Lung (tissue), 12 donors: ENCODE measurements around the gene SUMO1. TPM values are rescaled to one million over a fixed set of nuclear protein-coding genes. Genes with fewer than 3 reads are reported as not detected.

Source experiments
- ATAC-seq: fragments of 200-7000 bp; cut with Tn5 transposase; one replicate; pipeline ENCODE4 v1.9.1; 2020; ENCODE audit warnings: moderate number of reproducible peaks; ENCODE audit not compliant: insufficient read depth, low FRiP score
- DNase-seq, 3 donors: peaks; one replicate each; pipeline ENCODE4 v3.0.0-alpha.2; 2013 to 2017
- H3K27ac ChIP-seq, 2 donors: one replicate each; pipeline ENCODE4 v1.5.1; 2013; ENCODE audit warnings: mild to moderate bottlenecking in 2 of 2, moderate library complexity in 2 of 2, control low read depth in 1 of 2, inconsistent platforms in 1 of 2, low read depth in 1 of 2, low read length in 1 of 2
- H3K27me3 ChIP-seq, 3 donors: one replicate each; pipeline ENCODE4 v1.5.1; 2013; ENCODE audit warnings: low read length in 2 of 3; ENCODE audit not compliant: control insufficient read depth in 3 of 3, insufficient read depth in 3 of 3
- H3K36me3 ChIP-seq, 4 donors: one replicate each; pipeline ENCODE4 v1.5.1; 2013; ENCODE audit warnings: low read length in 4 of 4, mild to moderate bottlenecking in 1 of 4, moderate library complexity in 1 of 4; ENCODE audit not compliant: control insufficient read depth in 4 of 4, insufficient read depth in 4 of 4
- H3K4me1 ChIP-seq, 5 donors: one replicate each; pipeline ENCODE4 v1.5.1; 2013; ENCODE audit warnings: low read length in 5 of 5, mild to moderate bottlenecking in 2 of 5, moderate library complexity in 1 of 5; ENCODE audit not compliant: control insufficient read depth in 5 of 5, insufficient read depth in 5 of 5
- H3K4me3 ChIP-seq: one replicate; pipeline ENCODE4 v1.5.1; 2013; ENCODE audit warnings: mild to moderate bottlenecking, control low read depth, moderate library complexity
- H3K9ac ChIP-seq, 2 donors: one replicate each; pipeline ENCODE4 v1.5.1; 2013; ENCODE audit warnings: low read length in 2 of 2, control low read depth in 1 of 2; ENCODE audit not compliant: insufficient read depth in 1 of 2
- H3K9me3 ChIP-seq, 4 donors: one replicate each; pipeline ENCODE4 v1.5.1; 2013; ENCODE audit warnings: low read length in 3 of 4, mild to moderate bottlenecking in 1 of 4, moderate library complexity in 1 of 4; ENCODE audit not compliant: control insufficient read depth in 4 of 4, insufficient read depth in 3 of 4
- CTCF ChIP-seq: IDR thresholded peaks from 2 replicates; pipeline ENCODE4 v1.5.1; 2012; ENCODE audit warnings: mild to moderate bottlenecking; ENCODE audit errors: control extremely low read depth, extremely low read depth
- WGBS, 2 donors: extraction: QIAGEN DNeasy Blood & Tissue Kit; methylation state at CpG; one replicate each; pipeline ENCODE4 v1.1.7; 2013; 5-methylcytosine and 5-hydroxymethylcytosine counted together
- polyA plus RNA-seq, 2 donors: library from polyadenylated mRNA; stranded (reverse); fragments of 200-250 nt; gene quantifications; one replicate each; pipeline ENCODE4 v1.2.1, GENCODE V29; 2013
- total RNA-seq, 2 donors: library from RNA; depleted of rRNA in 1 of 2; stranded (reverse); fragments of >200 nt in 1 of 2; gene quantifications; one replicate each; pipeline ENCODE4 v1.2.1, GENCODE V29; 2014 to 2021
- donor health status: control.
- donor health status: control.
- donor health status: Bipolar disorder and iron deficiency.
- donor health status: healthy.
- donor health status: DM: yes; HTN: yes; CAD: no.

The SUMO1 gene
- total and polyA plus RNA-seq, 4 donors, result 59.9 to 105 (median 83.2) TPM

GRCh38 chr2:202196727-202197126 is 41.7 kb downstream of the SUMO1 start:
- no peaks in the 10 kb centered on the region for H3K27me3 ChIP-seq
- TF ChIP-seq CTCF, result no peak
- peaks cover 0 to 4% (median 0%) of the 10 kb centered on the region in 5 donors for H3K4me1 ChIP-seq
- no peak overlapping the region for H3K9ac ChIP-seq
- no peak for ATAC-seq
- H3K4me3 ChIP-seq, result no peak overlapping the region
- DNase-seq, result no peak
- 39 to 55% methylated on average over 6 of the region's 6 CpGs for WGBS, 2 donors
- H3K27ac ChIP-seq, result no peak overlapping the region
- H3K36me3 ChIP-seq, result peaks cover 0 to 3% (median 0%) of the 10 kb centered on the region in 4 donors
- no peaks in the 10 kb centered on the region for H3K9me3 ChIP-seq

- no peaks in the 10 kb centered on the region for H3K27me3 ChIP-seq
- H3K4me3 ChIP-seq, result no peak overlapping the region
- ATAC-seq, result no peak
- no peak for DNase-seq
- H3K9ac ChIP-seq, result no peak overlapping the region
- H3K4me1 ChIP-seq, result peaks cover 0 to 4% (median 0%) of the 10 kb centered on the region in 5 donors
- no peaks in the 10 kb centered on the region for H3K36me3 ChIP-seq
- no peak for TF ChIP-seq CTCF
- H3K27ac ChIP-seq, result no peak overlapping the region
- no peaks in the 10 kb centered on the region for H3K9me3 ChIP-seq
- WGBS, 2 donors, result 90 to 92% methylated on average over 3 of the region's 3 CpGs
These were observed 44.0 kb downstream of the SUMO1 start for GRCh38 chr2:202194418-202194817.

- Histone ChIP-seq H3K9ac (no peak overlapping the region), H3K27ac (no peak overlapping the region), H3K27me3 (no peaks in the 10 kb centered on the region), H3K4me3 (no peak overlapping the region), H3K4me1 (peaks cover 0 to 4% (median 0%) of the 10 kb centered on the region in 5 donors), H3K36me3 (no peaks in the 10 kb centered on the region), H3K9me3 (no peaks in the 10 kb centered on the region)
- DNase-seq (no peak), ATAC-seq (no peak)
- no peak for TF ChIP-seq CTCF
- 79 to 82% methylated on average over 7 of the region's 7 CpGs for WGBS, 2 donors
These were observed 44.5 kb downstream of the SUMO1 start for GRCh38 chr2:202193881-202194353.

GRCh38 chr2:202193305-202193704 is 45.1 kb downstream of the SUMO1 start:
- TF ChIP-seq CTCF, result no peak
- ATAC-seq (no peak), DNase-seq (no peak)
- Histone ChIP-seq H3K4me1 (peaks cover 0 to 4% (median 0%) of the 10 kb centered on the region in 5 donors), H3K27ac (no peak overlapping the region), H3K4me3 (no peak overlapping the region), H3K36me3 (no peaks in the 10 kb centered on the region), H3K9ac (no peak overlapping the region), H3K27me3 (no peaks in the 10 kb centered on the region), H3K9me3 (no peaks in the 10 kb centered on the region)
- WGBS, 2 donors, result 85 to 88% methylated on average over 5 of the region's 5 CpGs
